H1 (cell line): ENCODE results near the gene PRTN3. TPM values are rescaled to one million over a fixed set of nuclear protein-coding genes. Genes with fewer than 3 reads are reported as not detected.
A peak's percentile ranks its signal among the peaks of the same experiment; 100 is the strongest.

Experiments
- CTCF ChIA-PET: fragments of 300-600 bp; sonication (Branson Sonifier 250); formaldehyde crosslinking; loops from one replicate; lab custom pipeline; 2021; ENCODE audit not compliant: partially characterized antibody; lab: Charles Lee
- POLR2A ChIA-PET: fragments of 300-600 bp; sonication (Branson Sonifier 250); formaldehyde crosslinking; loops from one replicate; lab custom pipeline; 2021; ENCODE audit warnings: inconsistent platforms; ENCODE audit not compliant: partially characterized antibody; lab: Charles Lee
- DNase-seq, 2 experiments: peaks; one replicate each; pipeline versions ENCODE4 v3.0.0 to v3.0.0-alpha.2; 2010 to 2022; ENCODE audit warnings: low spot score in 2 of 2, low read depth in 1 of 2, mixed read lengths in 1 of 2
- FAIRE-seq: peaks from 2 replicates; lab custom pipeline; 2011; peaks lifted over from hg19 to GRCh38; lab: Jason Lieb, UNC
- H2AFZ ChIP-seq: 2 replicates; pipeline ENCODE4 v1.8.1; 2012; ENCODE audit warnings: low read length, inconsistent platforms
- H2AK5ac ChIP-seq: 2 replicates; pipeline ENCODE4 v1.6.1; 2013; ENCODE audit warnings: low read depth, low read length
- H2BK120ac ChIP-seq: replicated peaks from 2 replicates; pipeline ENCODE3; 2013; ENCODE audit warnings: low read depth, low read length, inconsistent platforms
- H2BK12ac ChIP-seq: 2 replicates; pipeline ENCODE4 v1.6.1; 2013; ENCODE audit warnings: low read depth, low read length
- H2BK15ac ChIP-seq: 2 replicates; pipeline ENCODE4 v1.6.1; 2013; ENCODE audit warnings: low read length
- H2BK20ac ChIP-seq: 2 replicates; pipeline ENCODE4 v1.6.1; 2013; ENCODE audit warnings: low read length
- H2BK5ac ChIP-seq: 2 replicates; pipeline ENCODE4 v1.6.1; 2013; ENCODE audit warnings: low read depth, low read length
- H3K14ac ChIP-seq: 2 replicates; pipeline ENCODE4 v1.6.1; 2013; ENCODE audit warnings: inconsistent platforms; ENCODE audit not compliant: insufficient read length
- H3K18ac ChIP-seq: 2 replicates; pipeline ENCODE4 v1.6.1; 2013; ENCODE audit warnings: low read length; ENCODE audit errors: extremely low read depth
- H3K23ac ChIP-seq: 2 replicates; pipeline ENCODE4 v1.6.1; 2013; ENCODE audit warnings: inconsistent platforms; ENCODE audit not compliant: insufficient read length
- H3K23me2 ChIP-seq: 2 replicates; pipeline ENCODE4 v1.6.1; 2013; ENCODE audit warnings: low read depth, low read length
- H3K27ac ChIP-seq: 2 replicates; pipeline ENCODE4 v1.6.1; 2011; ENCODE audit warnings: low read depth, low read length, inconsistent platforms
- H3K27me3 ChIP-seq, 4 experiments: replicated peaks in 1 of 4; 1 replicate in 1 of 4; 2 replicates in 3 of 4; pipeline versions ENCODE4 v1.6.1 to v1.8.1; 2011 to 2013; ENCODE audit warnings: low read length in 3 of 4, mild to moderate bottlenecking in 3 of 4, inconsistent platforms in 2 of 4, mixed read lengths in 2 of 4, moderate library complexity in 1 of 4; ENCODE audit not compliant: control insufficient read depth in 3 of 4, insufficient read depth in 3 of 4; ENCODE audit errors: extremely low read depth in 1 of 4
- H3K36me3 ChIP-seq, 4 experiments: 2 replicates each; pipeline versions ENCODE4 v1.6.1 to v1.8.1; 2011 to 2013; ENCODE audit warnings: mild to moderate bottlenecking in 4 of 4, low read length in 3 of 4, moderate library complexity in 2 of 4, control low read depth in 1 of 4, inconsistent platforms in 1 of 4; ENCODE audit not compliant: insufficient read depth in 4 of 4, control insufficient read depth in 2 of 4
- H3K4ac ChIP-seq: replicated peaks from 2 replicates; pipeline ENCODE3; 2013; ENCODE audit warnings: low read length, low read depth, mixed read lengths, inconsistent platforms; ENCODE audit not compliant: insufficient read length
- H3K4me1 ChIP-seq, 4 experiments: replicated peaks in 1 of 4; 1 replicate in 1 of 4; 2 replicates in 3 of 4; pipeline versions ENCODE4 v1.6.1 to v1.8.1; 2011 to 2013; ENCODE audit warnings: low read length in 3 of 4, inconsistent platforms in 2 of 4, mixed read lengths in 1 of 4; ENCODE audit not compliant: insufficient read depth in 4 of 4, control insufficient read depth in 3 of 4
- H3K4me2 ChIP-seq, 2 experiments: 2 replicates each; pipeline versions ENCODE4 v1.6.1 to v1.8.1; 2011 to 2013; ENCODE audit warnings: low read depth in 2 of 2, low read length in 2 of 2, control low read depth in 1 of 2, inconsistent platforms in 1 of 2, mild to moderate bottlenecking in 1 of 2; ENCODE audit not compliant: insufficient read depth in 1 of 2
- H3K4me3 ChIP-seq, 4 experiments: fragments of 200-600, 300-600 bp in 1 of 4; sonication (generic), shearing (Covaris generic), sonication (Bioruptor Twin) in 1 of 4; 2 replicates each; pipeline versions ENCODE4 v1.5.1 to v1.8.1; 2011 to 2016; ENCODE audit warnings: low read length in 4 of 4, low read depth in 3 of 4, control low read depth in 2 of 4, inconsistent platforms in 2 of 4, mild to moderate bottlenecking in 2 of 4, mixed read lengths in 1 of 4, moderate library complexity in 1 of 4; ENCODE audit not compliant: insufficient read depth in 2 of 4; ENCODE audit errors: extremely low read depth in 1 of 4
- H3K56ac ChIP-seq: replicated peaks from 2 replicates; pipeline ENCODE3; 2013; ENCODE audit warnings: low read depth, mild to moderate bottlenecking, mixed read lengths, low read length, inconsistent platforms; ENCODE audit not compliant: insufficient read length
- H3K79me1 ChIP-seq: 2 replicates; pipeline ENCODE4 v1.6.1; 2013; ENCODE audit warnings: low read depth, low read length, control low read depth
- H3K79me2 ChIP-seq, 2 experiments: 2 replicates each; pipeline versions ENCODE4 v1.6.1 to v1.8.1; 2012 to 2013; ENCODE audit warnings: low read length in 2 of 2, mild to moderate bottlenecking in 2 of 2, inconsistent platforms in 1 of 2; ENCODE audit not compliant: insufficient read depth in 2 of 2, control insufficient read depth in 1 of 2
- H3K9ac ChIP-seq, 4 experiments: replicated peaks in 1 of 4; 1 replicate in 1 of 4; 2 replicates in 3 of 4; pipeline versions ENCODE4 v1.6.1 to v1.8.1; 2011 to 2013; ENCODE audit warnings: low read depth in 3 of 4, low read length in 3 of 4, control low read depth in 2 of 4, mild to moderate bottlenecking in 2 of 4, moderate library complexity in 2 of 4, inconsistent platforms in 1 of 4; ENCODE audit errors: extremely low read depth in 1 of 4
- H3K9me3 ChIP-seq, 2 experiments: 2 replicates each; pipeline versions ENCODE4 v1.6.1 to v1.8.1; 2012 to 2013; ENCODE audit warnings: mild to moderate bottlenecking in 2 of 2, moderate library complexity in 2 of 2, control low read depth in 1 of 2, inconsistent platforms in 1 of 2, low read depth in 1 of 2, low read length in 1 of 2, mixed read lengths in 1 of 2; ENCODE audit not compliant: insufficient read depth in 2 of 2
- H4K20me1 ChIP-seq, 2 experiments: replicated peaks in 1 of 2; 2 replicates each; pipeline versions ENCODE3 to v1.8.1; 2011 to 2013; ENCODE audit warnings: inconsistent platforms in 2 of 2, low read length in 2 of 2, mild to moderate bottlenecking in 1 of 2; ENCODE audit not compliant: insufficient read depth in 2 of 2, control insufficient read depth in 1 of 2
- H4K5ac ChIP-seq: 2 replicates; pipeline ENCODE4 v1.6.1; 2013; ENCODE audit warnings: low read length, low read depth, mixed read lengths, inconsistent platforms; ENCODE audit not compliant: insufficient read length
- H4K8ac ChIP-seq: 2 replicates; pipeline ENCODE4 v1.8.0; 2013; ENCODE audit warnings: mild to moderate bottlenecking, moderate library complexity, low read length, inconsistent platforms; ENCODE audit not compliant: insufficient read depth; ENCODE audit errors: extremely low read depth
- H4K91ac ChIP-seq: replicated peaks from 2 replicates; pipeline ENCODE3; 2013; ENCODE audit warnings: low read length, mixed read lengths, inconsistent platforms; ENCODE audit not compliant: insufficient read length
- ASH2L ChIP-seq: fragments of 200-600, 300-600 bp; sonication (generic); IDR thresholded peaks from one replicate; pipeline ENCODE4 v1.7.1; 2017; ENCODE audit warnings: low read length
- GABPA ChIP-seq: IDR thresholded peaks from 2 replicates; pipeline ENCODE4 v1.6.1; 2011; ENCODE audit warnings: mild to moderate bottlenecking, low read length, moderate library complexity, borderline replicate concordance; ENCODE audit not compliant: insufficient read depth
- WGBS, 2 experiments: shearing (Covaris generic) in 1 of 2; methylation state at CpG; one replicate each; pipeline versions ENCODE4 v1.1.6 to v1.1.7; 2013 to 2015; ENCODE audit warnings: low lambda C conversion rate in 2 of 2, mixed read lengths in 2 of 2, inconsistent platforms in 1 of 2, low coverage in 1 of 2, missing lambda C conversion rate in 1 of 2; ENCODE audit not compliant: insufficient replicate concordance in 2 of 2, insufficient coverage in 1 of 2, insufficient read length in 1 of 2; ENCODE audit errors: extremely low coverage in 1 of 2, missing lambda C conversion rate in 1 of 2; 5-methylcytosine and 5-hydroxymethylcytosine counted together
- polyA plus RNA-seq, 7 experiments: library from polyadenylated mRNA; depleted of rRNA in 3 of 7; stranded (reverse) in 5 of 7; unstranded in 2 of 7; fragments of >200 nt in 5 of 7; fragments of 200-250 nt in 2 of 7; gene quantifications; 1 replicate in 5 of 7; 2 replicates in 1 of 7; 4 replicates in 1 of 7; pipeline versions ENCODE4 v1.2.1 to v1.2.3, GENCODE V29; 2011 to 2013; ENCODE audit warnings: missing spikeins in 2 of 7, mixed read lengths in 2 of 7
- total RNA-seq: library from RNA; stranded (reverse); fragmentation: NEBNext Ultra II Directional; extraction: Animal tissue kit (Norgen Biotek cat#: 25700); gene quantifications from 2 replicates; pipeline ENCODE4 v1.2.1, GENCODE V29; 2021

Gene PRTN3
- total and polyA plus RNA-seq, 2 of the 8 experiments (the other 6 are each of a cell fraction or from before 2014, with no cell fraction given): 0.39 to 2.1 TPM

DNA sequence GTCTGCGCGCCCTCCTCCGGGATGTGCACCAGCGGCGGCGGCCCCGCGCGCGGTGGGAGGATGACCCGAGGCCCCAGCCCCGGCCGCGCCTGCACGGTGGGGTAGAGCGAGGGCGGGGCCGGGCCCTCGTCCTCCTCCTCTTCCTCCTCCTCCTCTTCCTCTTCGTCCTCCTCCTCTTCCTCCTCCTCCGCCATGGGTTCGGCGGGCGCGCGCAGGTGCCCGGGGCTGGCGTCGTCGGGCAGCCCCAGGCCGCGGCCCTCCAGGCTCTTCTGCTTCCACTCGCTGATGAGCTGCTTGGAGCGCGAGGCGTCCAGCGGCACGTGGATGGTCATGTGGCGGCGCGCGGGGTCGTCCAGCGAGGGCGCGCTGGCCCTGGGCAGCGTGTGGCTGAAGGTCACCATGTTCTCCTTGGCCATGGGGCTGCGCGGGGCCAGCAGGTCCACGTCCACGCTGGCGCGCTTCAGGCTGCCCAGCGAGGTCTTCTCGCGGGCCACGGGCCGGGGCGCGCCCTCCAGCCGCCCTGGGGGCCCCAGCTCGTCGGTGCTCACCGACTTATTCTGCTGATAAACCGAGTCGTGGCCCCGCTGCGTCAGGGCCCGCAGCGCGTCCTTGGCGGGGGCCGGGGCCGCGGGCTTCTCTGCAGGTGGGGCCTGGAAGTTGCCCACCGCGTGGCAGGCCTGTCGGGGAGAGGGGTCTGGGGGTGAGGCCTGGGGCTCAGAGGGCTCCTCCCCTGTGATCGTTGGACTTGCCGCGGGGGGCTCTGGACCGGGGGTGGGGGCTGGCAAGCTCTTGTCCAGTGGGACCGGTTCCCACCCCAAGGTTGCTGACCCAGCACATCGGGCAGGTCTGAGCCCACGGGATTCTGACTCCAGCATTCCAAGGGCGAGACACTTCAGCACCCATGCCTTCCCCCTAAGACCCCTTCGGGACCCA lies 27.3 kb upstream of the PRTN3 start:
- Histone ChIP-seq H3K23ac (no peak overlapping the region), H2BK5ac (no peak overlapping the region), H3K27ac (no peak overlapping the region), H3K36me3 (peaks cover 21 to 67% (median 36%) of the 10 kb centered on the region in 4 experiments), H3K27me3 (no peaks in the 10 kb centered on the region), H3K79me2 (peaks cover 0 to 4% of the 10 kb centered on the region in 2 experiments; a peak in 1 of 4 replicates), H4K20me1 (peaks cover 7 to 27% of the 10 kb centered on the region in 2 experiments), H2AK5ac (no peak overlapping the region), H3K4me1 (no peaks in the 10 kb centered on the region), H4K91ac (no peak overlapping the region), H3K9me3 (no peaks in the 10 kb centered on the region), H2BK120ac (no peak overlapping the region), H3K4ac (no peak overlapping the region), H4K8ac (no peak overlapping the region), H3K4me2 (no peak overlapping the region), H3K4me3 (no peak overlapping the region), H2BK12ac (no peak overlapping the region), H4K5ac (no peak overlapping the region), H3K56ac (no peak overlapping the region), H3K9ac (no peak overlapping the region), H3K14ac (no peak overlapping the region), H3K79me1 (no peaks in the 10 kb centered on the region), H2BK20ac (no peak overlapping the region), H3K18ac (no peak overlapping the region), H2AFZ (no peak overlapping the region), H3K23me2 (peaks cover 12% of the 10 kb centered on the region; the same call in 1 of the 2 replicates), H2BK15ac (no peak overlapping the region)
- FAIRE-seq: no peak
- TF ChIP-seq ASH2L (no peak), GABPA (0 out of 2 replicates have a peak, but pooled peaks have one; percentile 55)
- peak in 1 of 2 experiments; percentile 59 for DNase-seq
- WGBS, 2 experiments: 91% methylated on average over 46 of the region's 87 CpGs; no CpG with 5 or more reads in 1 of the 2 experiments
- CTCF ChIA-PET: interaction anchor here (0.8 to 1.9 kb wide), 3 partner anchors 9 to 43 kb away, joined by 4 to 8 read pairs (median 4); no protein-coding TSS in a partner anchor
- POLR2A ChIA-PET: interaction anchor here (0.6 to 4.0 kb wide), 21 partner anchors 8 to 274 kb away, joined by 3 to 240 read pairs (median 4); partner anchors contain the start of genes CFD and PTBP1
